Measurements from ENCODE around the gene PRRX2. TPM values are rescaled to one million over a fixed set of nuclear protein-coding genes. Genes with fewer than 3 reads are reported as not detected.
A peak's percentile ranks its signal among the peaks of the same experiment; 100 is the strongest.

PRRX2 gene
- total and polyA plus RNA-seq, 2 of the 13 experiments (the other 11 are each of a cell fraction or from before 2014, with no cell fraction given) = 0.05 TPM; not detected in 1

- H3K79me2 ChIP-seq (ENCODE audit: insufficient read depth, low read length) = no peaks in the 10 kb centered on the region
- no TSS peak for BruUV-seq (replicated peaks)
- peaks cover 26% of the 10 kb centered on the region for H3K4me1 ChIP-seq (ENCODE audit: insufficient read depth, low read length)
- no peak overlapping the region for H3K27ac ChIP-seq (ENCODE audit: extremely low read length, insufficient read depth, low read length)
- H3K4me3 ChIP-seq (replicated peaks in 1 of 3; ENCODE audit: insufficient read depth in 1 of 3, low read depth in 2 of 3, low read length in 3 of 3) = peak overlapping the region in 1 of 3 experiments; percentile 25; a peak in 1 of 6 replicates
- H4K20me1 ChIP-seq (ENCODE audit: insufficient read depth, low read length) = no peaks in the 10 kb centered on the region
- in situ Hi-C loops (cut with HindIII; ENCODE audit: extremely low pct_ligation_motif_present, low pct_unique_long_range_greater_than_20kb) = no loop called here
- no peaks in the 10 kb centered on the region for H3K36me3 ChIP-seq (replicated peaks in 1 of 2; ENCODE audit: control insufficient read depth in 1 of 2, insufficient read depth in 2 of 2, low read length in 2 of 2)
- H3K9me3 ChIP-seq (ENCODE audit: low read length) = no peaks in the 10 kb centered on the region
- POLR2A ChIA-PET = no interaction called here
- intact Hi-C loops (cut with micrococcal nuclease; ENCODE audit: unreplicated experiment) = loop anchor here (1.0 kb wide), 1 partner anchor 15 kb away; no protein-coding TSS in a partner anchor
- H3K27me3 ChIP-seq (ENCODE audit: control insufficient read depth in 1 of 2, insufficient read depth in 2 of 2, low read length in 2 of 2) = peaks cover 2 to 12% of the 10 kb centered on the region in 2 experiments; a peak in 2 of 5 replicates
- FAIRE-seq (no peak), DNase-seq (ENCODE audit: low spot score) (no peak), ATAC-seq (peak; percentile 58)
- no peak overlapping the region for H3K9ac ChIP-seq (ENCODE audit: insufficient read depth, low read depth, low read length)
- CTCF ChIA-PET (ENCODE audit: low intra/inter-chr PET ratio, low total read pairs) = no interaction called here
- no peak overlapping the region for H2AFZ ChIP-seq (ENCODE audit: low read length)
- WGBS (ENCODE audit: low lambda C conversion rate) = 9% methylated on average over 3 of the region's 6 CpGs
- peak overlapping the region; percentile 68 for H3K4me2 ChIP-seq (ENCODE audit: low read depth, low read length)
- TF ChIP-seq SIX1 (CRISPR knock-in tag; IDR thresholded peaks at IDR 0.05; ENCODE audit: borderline replicate concordance) = no peak
- TF ChIP-seq ZNF609 (CRISPR knock-in tag; IDR thresholded peaks at IDR 0.05; ENCODE audit: borderline replicate concordance) = no peak
- no peak for TF ChIP-seq ZBTB25 (CRISPR knock-in tag; IDR thresholded peaks at IDR 0.05)
- 0 out of 2 replicates have a peak, but pooled peaks have one; percentile 3 for TF ChIP-seq ZMYM3 (CRISPR knock-in tag; IDR thresholded peaks at IDR 0.05)
- no peak for TF ChIP-seq SUZ12 (IDR thresholded peaks at IDR 0.05; ENCODE audit: low read depth, low read length)
- 0 out of 2 replicates have a peak, but pooled peaks have one; percentile 37 for TF ChIP-seq ZNF280B (CRISPR knock-in tag; IDR thresholded peaks at IDR 0.05; ENCODE audit: borderline replicate concordance)
Observed at GRCh38 chr9:129761901-129762369, 96.5 kb downstream of the PRRX2 start.

All from HepG2 (cell line).